Medulla oblongata (tissue), 1 donor: Measurements from ENCODE around the gene ABCA4.

Experiments used
- DNase-seq: peaks from one replicate; pipeline ENCODE4 v3.0.0-alpha.2; 2015; ENCODE audit errors: extremely low spot score

Gene ABCA4

GRCh38 chr1:94122201-94122970 is 1.4 kb upstream of the ABCA4 start:
- no peak for DNase-seq

- no peak for DNase-seq
These were observed 468 bp upstream of the ABCA4 start for GRCh38 chr1:94121411-94121821.

DNA sequence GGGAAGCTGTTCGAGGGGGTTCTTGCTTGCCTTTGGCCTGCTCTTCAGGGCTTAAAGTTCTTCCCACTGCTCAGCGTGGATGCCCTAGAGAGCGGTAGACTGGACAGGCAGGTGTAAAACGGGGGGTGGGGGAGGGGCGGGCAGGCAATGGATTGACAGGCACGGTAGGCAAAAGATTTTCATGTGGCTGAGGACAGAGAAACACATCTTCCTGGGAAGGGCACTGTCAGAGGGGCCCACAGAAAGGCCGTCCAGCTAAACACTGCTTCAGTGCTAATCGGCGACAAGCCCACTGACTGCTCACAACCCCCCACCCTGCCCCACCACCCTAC is 412 bp downstream of the ABCA4 start:
- DNase-seq, result no peak

DNA sequence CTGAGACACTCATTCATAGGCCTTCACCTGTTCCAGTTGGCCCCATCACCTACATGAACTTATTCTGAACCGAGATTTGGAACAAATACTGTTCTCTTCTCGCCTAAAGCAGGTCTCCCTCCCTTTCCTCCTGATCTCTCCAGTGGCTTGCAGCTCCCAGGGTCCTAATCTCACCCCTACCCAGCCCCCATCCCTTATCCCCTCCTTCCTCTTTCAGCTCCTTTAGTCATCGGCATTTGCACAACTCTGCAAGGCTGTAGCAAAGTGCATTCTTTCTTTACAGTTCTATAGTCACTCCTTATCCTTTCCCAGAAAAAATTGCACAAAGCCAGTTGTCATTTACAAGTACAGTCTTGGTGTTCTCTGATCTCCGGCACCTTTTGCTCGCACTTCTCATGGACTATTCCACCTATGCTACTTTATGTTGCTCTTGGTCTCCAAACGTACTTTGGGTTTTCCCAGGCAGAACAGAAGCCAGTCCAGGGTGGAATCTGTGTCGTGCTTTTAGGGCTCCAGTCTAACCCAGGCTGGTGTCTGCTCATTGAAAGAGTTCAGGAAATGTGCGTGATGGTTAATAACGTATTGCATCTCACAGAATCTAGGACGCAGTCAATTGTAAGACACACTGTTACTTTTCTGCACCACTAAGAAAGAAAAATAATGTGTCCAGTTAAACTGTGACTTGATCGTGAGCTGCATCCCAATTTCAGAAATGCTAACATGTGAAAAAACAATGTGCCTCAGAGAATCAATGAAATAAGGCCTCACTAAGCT is 965 bp downstream of the ABCA4 start:
- no peak for DNase-seq

- DNase-seq, result no peak
These were observed 1.6 kb downstream of the ABCA4 start for GRCh38 chr1:94119306-94119705.

DNA sequence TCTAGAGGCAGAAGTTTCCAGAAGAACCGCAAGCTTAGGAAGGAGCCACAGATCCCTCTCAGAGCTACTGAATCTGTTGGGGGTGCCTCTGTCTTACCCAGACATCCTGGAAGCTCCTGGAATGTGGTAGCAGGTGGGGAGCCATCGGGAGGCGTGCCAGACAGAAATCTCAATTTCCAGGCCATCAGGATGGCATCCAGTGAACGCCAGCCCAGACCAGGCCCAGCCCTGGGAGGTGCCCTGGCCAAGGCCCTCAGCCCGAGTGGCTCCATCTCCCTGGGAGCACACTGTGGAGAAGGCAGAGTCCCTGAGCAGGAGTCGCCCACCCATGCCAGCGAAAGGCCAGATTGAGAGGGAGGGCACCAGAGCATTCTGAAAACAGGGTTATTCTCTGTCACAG is 2.5 kb downstream of the ABCA4 start:
- DNase-seq, result no peak

DNA sequence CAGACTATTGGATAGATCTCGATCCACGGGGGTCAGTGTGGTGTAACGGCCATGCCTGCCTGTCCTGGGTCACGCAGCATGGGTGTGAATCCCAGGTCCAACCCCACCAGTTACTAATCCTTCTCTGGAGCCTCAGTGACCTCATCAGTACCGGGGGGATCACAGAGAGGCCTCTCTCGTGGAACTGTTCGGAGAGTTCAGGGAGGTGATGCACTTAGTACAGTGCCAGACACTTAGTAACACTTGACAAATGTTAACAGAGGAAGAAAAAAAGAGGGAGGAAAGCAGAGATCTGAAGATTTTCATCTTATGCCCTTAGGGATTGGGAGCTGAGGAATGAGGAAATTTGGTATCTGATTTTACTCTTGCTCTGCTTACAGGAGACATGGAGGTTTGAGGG is 2.9 kb downstream of the ABCA4 start:
- no peak for DNase-seq

DNA sequence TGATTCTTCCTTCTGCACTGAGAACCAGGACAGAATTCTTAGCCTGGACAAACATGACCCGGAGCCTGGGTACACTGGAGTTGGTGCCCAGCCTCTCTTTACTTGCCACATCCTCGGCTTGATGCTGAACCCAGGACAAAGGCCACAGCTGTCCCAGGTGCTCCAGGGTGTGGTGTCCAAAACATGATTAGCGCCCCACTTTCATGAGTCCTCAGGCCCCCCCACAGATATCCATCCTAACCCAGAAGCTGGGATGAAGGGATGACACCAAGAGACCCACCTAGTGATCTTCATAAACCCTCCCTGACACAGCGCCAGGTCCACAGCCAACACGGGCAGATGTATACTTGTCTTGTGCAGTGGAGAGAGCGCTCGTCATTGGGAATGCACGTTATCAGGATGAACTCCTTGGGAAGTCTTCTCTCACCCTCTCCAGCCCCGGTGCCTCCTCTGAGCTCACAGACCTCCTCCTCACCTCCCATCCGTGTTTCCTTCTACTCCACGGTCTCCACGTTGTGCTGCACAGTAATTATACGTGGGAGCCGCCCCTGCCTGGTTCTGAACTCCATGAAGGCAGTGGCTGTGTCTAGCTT is 3.6 kb downstream of the ABCA4 start:
- DNase-seq, result no peak

DNA sequence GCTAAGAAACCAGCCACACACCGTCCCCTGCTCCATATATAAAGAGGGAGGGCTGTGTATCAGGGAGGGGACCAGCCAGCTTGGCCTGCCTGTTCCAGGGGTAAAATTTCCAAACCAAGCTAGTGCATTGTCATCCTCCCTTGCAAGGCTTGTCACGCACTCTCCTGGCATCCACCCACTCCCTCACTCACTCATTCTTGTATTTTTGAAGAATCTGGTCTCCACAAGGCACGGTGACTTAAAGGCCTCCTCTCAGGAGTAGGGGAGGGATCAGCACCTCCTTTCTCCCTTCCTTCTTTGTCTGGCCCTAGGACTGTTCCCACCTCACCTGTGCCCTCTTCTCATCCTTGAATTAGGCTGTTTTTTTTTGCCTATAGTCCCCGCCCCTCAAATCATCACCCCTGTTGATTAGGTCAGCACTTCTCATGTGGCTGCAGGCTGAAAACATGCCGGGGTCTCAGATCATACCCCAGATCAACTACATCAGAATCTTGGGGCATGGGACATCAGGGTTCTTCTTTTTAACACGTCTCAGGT is 5.0 kb downstream of the ABCA4 start:
- DNase-seq, result no peak

GRCh38 chr1:94115254-94115899 is 5.6 kb downstream of the ABCA4 start:
- DNase-seq, result no peak

- no peak for DNase-seq
These were observed 7.2 kb downstream of the ABCA4 start for GRCh38 chr1:94113589-94114226.

DNA sequence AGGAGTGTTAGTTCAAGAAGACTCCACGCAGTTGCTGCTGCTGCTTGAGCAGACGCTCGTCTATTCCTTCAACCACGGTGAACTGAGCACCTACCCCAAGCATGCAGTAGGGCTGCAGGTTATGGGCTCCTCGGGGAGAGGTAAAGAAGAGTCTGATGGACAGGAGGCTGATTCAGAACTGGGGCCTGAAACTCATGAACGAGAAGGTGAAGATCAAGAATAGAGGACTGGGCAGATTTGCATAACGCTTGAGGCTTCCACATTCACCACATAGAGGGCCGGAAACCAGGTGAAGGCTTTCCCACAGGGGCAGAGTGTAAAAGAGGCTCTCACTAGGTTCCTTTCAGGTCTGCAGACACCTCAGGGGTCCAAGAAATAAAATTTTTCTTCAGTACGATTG is 9.1 kb downstream of the ABCA4 start:
- DNase-seq, result no peak

DNA sequence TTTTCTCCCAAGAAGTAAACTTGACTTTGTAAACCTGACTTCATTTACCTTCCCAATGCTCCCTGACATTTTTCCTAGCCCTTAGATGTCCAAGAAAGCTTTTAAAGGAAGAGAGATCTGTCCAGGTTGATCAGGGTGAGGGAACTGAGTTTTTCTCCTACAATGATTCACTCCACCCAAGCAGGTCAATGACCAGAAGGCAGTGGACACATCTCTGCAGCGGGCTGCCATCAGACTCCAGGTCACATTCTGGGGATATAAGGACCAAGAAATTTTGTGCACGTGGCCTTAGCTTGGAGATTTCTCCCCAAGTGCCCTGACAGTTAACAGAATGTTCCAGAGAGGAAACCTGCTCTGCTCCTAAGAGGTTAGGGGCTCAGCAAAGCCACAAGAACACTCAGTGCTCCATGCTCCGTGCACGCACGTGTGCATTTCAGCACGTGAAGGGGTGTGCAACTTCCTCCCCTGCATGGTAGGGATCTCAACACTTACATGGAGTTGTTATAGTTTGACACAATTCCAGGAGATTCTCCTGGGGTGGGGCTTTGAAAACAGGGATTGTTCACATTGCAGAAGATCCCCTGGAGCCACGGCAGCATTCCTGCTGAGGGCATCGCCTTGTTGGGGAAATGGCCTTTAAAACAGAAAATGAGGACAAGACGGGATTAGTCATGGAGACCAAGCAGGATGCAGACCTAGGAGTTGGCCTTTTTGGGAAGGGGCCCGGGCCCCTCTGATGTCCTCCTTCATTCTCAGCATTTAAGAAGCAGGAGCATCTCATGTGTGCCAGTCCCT is 9.8 kb downstream of the ABCA4 start:
- no peak for DNase-seq

DNA sequence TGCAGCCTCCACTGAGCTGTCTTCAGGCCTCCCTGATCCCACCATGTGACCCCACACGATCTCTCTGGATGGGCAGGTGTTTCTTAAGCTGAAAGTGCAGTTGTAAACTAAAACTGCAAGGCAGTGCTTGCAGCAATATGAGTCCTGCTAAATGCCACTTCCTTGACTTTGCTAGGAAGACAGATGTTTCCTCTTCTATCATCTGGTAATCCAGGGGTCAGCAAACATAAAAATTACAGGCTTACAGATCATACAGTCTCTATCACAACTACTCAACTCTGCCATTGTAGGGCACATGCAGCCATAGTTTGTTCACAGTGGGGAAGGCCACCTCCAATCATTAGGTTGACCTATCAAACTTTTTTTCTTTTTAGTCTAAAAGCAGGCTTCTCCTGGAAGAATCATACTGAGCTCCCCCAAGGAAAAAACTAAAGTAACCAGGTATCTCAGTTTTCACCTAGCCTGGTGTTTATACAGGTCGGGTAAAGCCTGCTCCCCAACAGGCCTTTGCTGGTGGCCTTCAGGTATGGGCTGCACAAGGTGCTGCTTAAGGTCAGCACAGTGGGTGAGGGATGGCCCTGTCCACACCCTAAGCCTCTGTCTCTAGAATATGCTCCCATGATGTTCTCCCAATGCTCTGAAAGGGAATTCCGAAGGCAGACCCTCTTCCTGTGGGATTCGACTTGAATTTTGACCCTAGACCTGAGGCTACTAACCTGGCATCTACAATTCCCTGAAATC is 10.8 kb downstream of the ABCA4 start:
- no peak for DNase-seq

GRCh38 chr1:94109478-94109877 is 11.5 kb downstream of the ABCA4 start:
- DNase-seq, result no peak

DNA sequence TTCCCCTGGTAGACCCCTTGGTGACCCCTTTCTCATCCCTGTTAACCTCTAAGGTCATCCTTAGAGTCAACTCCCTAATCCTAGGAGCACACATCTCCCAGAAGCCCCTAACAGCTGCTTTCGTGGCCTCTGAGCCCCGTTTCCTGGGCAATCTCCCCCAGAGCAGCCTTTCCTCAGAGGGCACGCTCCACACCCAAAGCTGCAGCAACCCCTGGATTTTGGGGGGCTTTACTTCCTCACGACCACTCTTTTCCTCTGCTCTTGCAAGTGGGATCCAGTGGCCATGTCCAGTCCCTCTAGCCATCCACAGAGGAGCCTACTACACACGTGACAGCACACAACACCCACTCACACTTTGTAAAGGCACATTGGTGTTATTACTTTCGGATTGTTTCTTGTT is 13.8 kb downstream of the ABCA4 start:
- no peak for DNase-seq

DNA sequence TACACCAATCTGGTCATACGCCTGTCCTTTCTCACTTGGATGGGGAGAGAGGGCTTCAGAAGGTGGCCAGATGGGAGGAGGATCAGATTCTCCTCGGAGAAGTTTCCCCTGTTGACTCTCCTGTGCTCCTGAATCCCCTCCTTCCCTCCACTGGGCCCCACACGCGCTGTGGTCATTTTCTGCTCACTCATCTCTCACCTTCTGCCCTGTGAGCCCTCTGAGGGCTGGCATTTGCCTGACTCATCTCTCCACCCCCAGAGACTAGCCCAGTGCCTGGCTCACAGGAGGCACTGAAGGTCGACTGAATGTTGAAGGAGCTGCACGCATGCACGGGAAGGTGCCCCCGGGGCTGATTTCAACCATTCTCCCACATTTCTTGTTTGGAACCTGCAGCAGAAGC is 14.2 kb downstream of the ABCA4 start:
- DNase-seq, result no peak

GRCh38 chr1:94105957-94106529 is 14.9 kb downstream of the ABCA4 start:
- peak; percentile 60 for DNase-seq

GRCh38 chr1:94105581-94105952 is 15.4 kb downstream of the ABCA4 start:
- DNase-seq, result no peak
